ENCODE measurements around the gene AKR1B15. TPM values are rescaled to one million over a fixed set of nuclear protein-coding genes. Genes with fewer than 3 reads are reported as not detected.

Gene AKR1B15
- total RNA-seq, 2 experiments from 2014 or later: not detected

DNA sequence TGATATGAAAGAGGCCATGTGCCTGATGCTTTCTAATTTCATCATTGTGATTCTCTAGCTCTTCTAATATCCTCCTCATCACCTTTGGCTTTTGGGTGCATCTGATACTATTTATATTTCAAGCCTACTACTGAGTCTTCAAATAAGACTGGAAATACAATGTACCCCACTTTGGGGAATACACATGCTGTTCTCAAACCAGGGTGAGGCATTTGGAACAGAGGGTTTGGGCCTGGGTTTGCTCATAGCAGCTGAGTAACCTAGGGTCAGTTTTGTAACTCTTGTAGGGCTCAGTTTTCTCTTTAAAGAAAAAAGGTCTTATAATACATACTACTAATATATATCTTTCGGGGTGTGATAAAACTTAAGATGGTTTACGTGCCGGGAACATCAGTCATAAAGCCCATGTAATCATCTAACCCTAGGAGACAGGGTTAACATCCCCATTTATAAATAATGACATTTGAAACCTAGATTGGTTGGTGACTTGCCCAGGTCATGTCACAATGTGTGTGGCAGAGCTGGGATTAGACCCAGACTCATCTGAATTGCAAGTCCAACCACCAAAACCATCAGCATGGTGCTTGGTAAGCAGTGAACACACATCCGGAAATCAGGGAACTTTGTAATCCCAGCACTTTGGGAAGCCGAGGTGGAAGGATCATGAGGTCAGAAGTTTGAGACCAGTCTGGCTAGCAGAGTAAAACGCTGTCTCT, 23.0 kb downstream of the AKR1B15 start:
- ChIA-PET CTCF (no interaction called here), POLR2A (no interaction called here)
- Mint-ChIP-seq H3K27me3 (peaks cover 5% of the 10 kb centered on the region), H3K36me3 (ENCODE audit: low read depth) (no peaks in the 10 kb centered on the region), H3K27ac (no peak overlapping the region), H3K4me1 (ENCODE audit: low read depth) (no peaks in the 10 kb centered on the region), H3K9me3 (no peaks in the 10 kb centered on the region), H3K4me3 (no peak overlapping the region)
- no peak overlapping the region for H3K27ac ChIP-seq (ENCODE audit: low read depth in 1 of 2, low read length in 2 of 2)
- TF ChIP-seq CTCF (IDR thresholded peaks at IDR 0.05): no peak
- H3K9me3 ChIP-seq (ENCODE audit: control insufficient read depth in 1 of 2, insufficient read depth in 1 of 2, low read length in 2 of 2): peaks cover 0 to 14% of the 10 kb centered on the region in 2 experiments
- DNase-seq: no peak
- peaks cover 0 to 7% of the 10 kb centered on the region in 2 experiments for H3K27me3 ChIP-seq (ENCODE audit: control insufficient read depth in 1 of 2, insufficient read depth in 2 of 2, low read length in 2 of 2)
- ATAC-seq (ENCODE audit: poor library complexity): no peak
- H3K4me3 ChIP-seq (ENCODE audit: low read length): no peak overlapping the region
- no peaks in the 10 kb centered on the region for H3K36me3 ChIP-seq (ENCODE audit: insufficient read depth, low read length)
- intact Hi-C loops (cut with DNase I, micrococcal nuclease): no loop called here
- H3K4me1 ChIP-seq (ENCODE audit: insufficient read depth, low read length): no peaks in the 10 kb centered on the region

DNA sequence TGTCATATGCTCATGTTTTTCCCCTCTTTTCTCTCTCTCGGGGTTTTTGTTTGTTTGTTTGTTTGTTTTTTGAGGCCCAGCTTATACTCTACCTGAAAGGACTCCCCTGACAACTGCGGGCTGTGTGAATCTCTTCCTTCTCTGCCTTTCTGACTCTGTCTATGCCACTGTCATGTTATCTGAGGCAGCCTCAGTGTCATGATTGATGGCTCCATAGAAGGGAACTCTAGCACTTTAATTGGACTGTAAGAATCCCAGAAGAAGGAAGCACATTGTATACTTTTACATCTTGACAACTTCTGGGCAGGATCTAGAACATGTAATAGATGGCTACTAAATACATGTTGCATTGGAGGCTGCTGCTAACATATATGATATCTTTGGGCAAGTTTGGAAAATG, 25.4 kb downstream of the AKR1B15 start:
- POLR2A ChIA-PET: no interaction called here
- no peak overlapping the region for H3K4me3 ChIP-seq (ENCODE audit: low read length)

DNA sequence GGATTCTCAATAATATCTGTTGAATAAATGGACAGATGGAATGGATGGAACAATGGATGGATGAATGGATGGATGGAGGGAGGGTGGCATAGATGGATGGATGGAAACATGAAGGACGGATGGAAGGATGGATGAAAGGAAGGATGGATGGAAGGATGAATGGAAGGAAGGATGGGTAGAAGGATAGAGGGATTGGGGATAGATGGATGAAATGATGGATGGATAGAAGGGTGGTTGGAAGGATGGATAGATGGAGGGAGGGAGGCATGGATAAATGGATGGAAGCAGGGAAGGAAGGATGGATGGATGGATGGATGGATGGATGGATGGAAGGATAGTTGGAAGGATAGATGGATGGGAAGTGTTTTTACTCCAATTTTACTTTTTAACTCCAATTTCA, 35.4 kb downstream of the AKR1B15 start:
- CTCF ChIA-PET: no interaction called here
- no peak overlapping the region for H3K27ac ChIP-seq (ENCODE audit: low read depth in 1 of 2, low read length in 2 of 2)
- DNase-seq (no peak), ATAC-seq (ENCODE audit: poor library complexity) (no peak)
- no peak overlapping the region for H3K27ac Mint-ChIP-seq
- H3K4me3 ChIP-seq (ENCODE audit: low read length): no peak overlapping the region
- no peaks in the 10 kb centered on the region for H3K36me3 ChIP-seq (ENCODE audit: insufficient read depth, low read length)
- POLR2A ChIA-PET: no interaction called here
- H3K4me1 Mint-ChIP-seq (ENCODE audit: low read depth): no peaks in the 10 kb centered on the region
- H3K4me1 ChIP-seq (ENCODE audit: insufficient read depth, low read length): no peaks in the 10 kb centered on the region
- TF ChIP-seq CTCF (IDR thresholded peaks at IDR 0.05): no peak
- no peaks in the 10 kb centered on the region for H3K9me3 ChIP-seq (ENCODE audit: control insufficient read depth in 1 of 2, insufficient read depth in 1 of 2, low read length in 2 of 2)
- intact Hi-C loops (cut with DNase I, micrococcal nuclease): no loop called here
- no peaks in the 10 kb centered on the region for H3K9me3 Mint-ChIP-seq
- H3K27me3 ChIP-seq (ENCODE audit: control insufficient read depth in 1 of 2, insufficient read depth in 2 of 2, low read length in 2 of 2): peaks cover 6 to 14% of the 10 kb centered on the region in 2 experiments
- no peaks in the 10 kb centered on the region for H3K36me3 Mint-ChIP-seq (ENCODE audit: low read depth)
- peaks cover 50% of the 10 kb centered on the region for H3K27me3 Mint-ChIP-seq
- H3K4me3 Mint-ChIP-seq: no peak overlapping the region

More for the DNA sequence above, 25.4 kb downstream of the AKR1B15 start:
- intact Hi-C loops (cut with DNase I, micrococcal nuclease): no loop called here
- CTCF ChIA-PET: no interaction called here
- TF ChIP-seq CTCF (IDR thresholded peaks at IDR 0.05): no peak
- ATAC-seq (ENCODE audit: poor library complexity) (no peak), DNase-seq (no peak)
- Histone ChIP-seq H3K36me3 (ENCODE audit: insufficient read depth, low read length) (no peaks in the 10 kb centered on the region), H3K27me3 (ENCODE audit: control insufficient read depth in 1 of 2, insufficient read depth in 2 of 2, low read length in 2 of 2) (peaks cover 0 to 3% of the 10 kb centered on the region in 2 experiments), H3K4me1 (ENCODE audit: insufficient read depth, low read length) (no peaks in the 10 kb centered on the region), H3K9me3 (ENCODE audit: control insufficient read depth in 1 of 2, insufficient read depth in 1 of 2, low read length in 2 of 2) (peaks cover 0 to 12% of the 10 kb centered on the region in 2 experiments), H3K27ac (ENCODE audit: low read depth in 1 of 2, low read length in 2 of 2) (no peak overlapping the region)
- H3K27ac Mint-ChIP-seq: no peak overlapping the region
- peaks cover 10% of the 10 kb centered on the region for H3K27me3 Mint-ChIP-seq
- no peak overlapping the region for H3K4me3 Mint-ChIP-seq
- no peaks in the 10 kb centered on the region for H3K4me1 Mint-ChIP-seq (ENCODE audit: low read depth)
- H3K36me3 Mint-ChIP-seq (ENCODE audit: low read depth): no peaks in the 10 kb centered on the region
- no peaks in the 10 kb centered on the region for H3K9me3 Mint-ChIP-seq

Measured in CD4-positive, alpha-beta T cell (primary cell).